Adrenal gland (tissue), 5 donors: Measurements from ENCODE around the gene CMC1.

Source experiments
- CTCF ChIP-seq, 6 experiments: fragments of 450-650 bp in 4 of 6; fragments of 200-600 bp in 2 of 6; sonication (generic) in 1 of 6; IDR thresholded peaks; 1 replicate in 5 of 6; 2 replicates in 1 of 6; pipeline versions ENCODE4 v1.5.1 to v1.8.0; 2016 to 2021; ENCODE audit warnings: antibody characterized with exemption in 6 of 6, mild to moderate bottlenecking in 2 of 6, moderate library complexity in 1 of 6
- POLR2A ChIP-seq, 2 donors: fragments of 450-650 bp; IDR thresholded peaks; one replicate each; pipeline ENCODE4 v1.6.1; 2017; ENCODE audit warnings: antibody characterized with exemption in 2 of 2, mild to moderate bottlenecking in 2 of 2, moderate library complexity in 1 of 2
- donor health status: DM: no; HTN: no; CAD: no.

GRCh38 chr3:28291577-28291976 lies 50.2 kb downstream of the CMC1 start:
- TF ChIP-seq CTCF (IDR thresholded peaks at IDR 0.05), result no peak
- TF ChIP-seq POLR2A (IDR thresholded peaks at IDR 0.05), result no peak
